Keratinocyte (primary cell): ENCODE data around the gene THOC1.

Experiments
- EZH2 ChIP-seq: IDR thresholded peaks from one replicate; pipeline ENCODE4 v1.6.1; 2012; ENCODE audit warnings: inconsistent platforms, mild to moderate bottlenecking, low read length, moderate library complexity
- TF ChIP-seq, protein P1 (sequence below), 3 experiments: IDR thresholded peaks in 1 of 3; conservative IDR thresholded peaks in 1 of 3; optimal IDR thresholded peaks in 1 of 3; 2 replicates in 2 of 3; 3 replicates in 1 of 3; pipeline versions ENCODE3 to v1.5.1; 2011; ENCODE audit warnings: low read length in 3 of 3, mild to moderate bottlenecking in 3 of 3, moderate library complexity in 2 of 3, control low read depth in 1 of 3, inconsistent platforms in 1 of 3; ENCODE audit not compliant: insufficient read depth in 2 of 3; ENCODE audit errors: extremely low read depth in 1 of 3

DNA sequence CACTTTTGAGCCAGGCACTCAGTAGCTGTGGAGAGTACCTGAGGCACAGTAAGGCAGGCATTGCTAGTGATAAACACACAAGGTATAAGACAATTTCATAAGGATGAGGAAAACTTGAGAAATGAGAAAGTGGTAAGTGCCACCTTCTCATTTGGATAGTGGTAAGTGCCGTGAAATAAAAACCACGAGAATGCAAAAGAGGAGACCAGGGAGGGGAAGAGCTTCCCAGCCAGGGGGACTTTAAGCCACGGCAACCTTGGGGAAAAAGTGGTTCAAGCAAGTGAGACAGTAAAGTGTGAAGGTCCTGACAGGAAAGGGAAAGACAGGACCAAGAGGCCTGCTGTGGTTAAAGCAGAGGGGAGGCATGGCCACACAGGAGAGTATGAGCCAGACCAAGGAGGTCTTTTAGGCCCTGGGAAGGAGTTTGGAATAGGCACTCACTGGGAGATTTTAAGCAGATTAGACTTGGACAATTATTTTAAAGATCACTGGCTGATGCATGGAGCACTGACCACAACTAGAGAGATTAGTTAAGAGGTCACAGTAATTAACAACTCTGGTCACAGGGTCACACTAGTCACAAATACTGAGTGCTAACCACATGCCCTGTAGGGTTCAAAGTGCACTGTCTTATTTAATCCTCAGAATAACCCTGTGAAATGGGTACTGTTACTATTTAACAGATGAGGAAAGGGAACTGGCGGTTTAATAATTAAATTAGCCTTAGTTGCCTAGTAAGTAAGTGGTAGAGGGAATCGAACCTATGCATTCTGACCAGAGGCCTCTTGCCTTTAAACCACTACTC is 50.1 kb downstream of the THOC1 start:
- TF ChIP-seq, protein P1, sequence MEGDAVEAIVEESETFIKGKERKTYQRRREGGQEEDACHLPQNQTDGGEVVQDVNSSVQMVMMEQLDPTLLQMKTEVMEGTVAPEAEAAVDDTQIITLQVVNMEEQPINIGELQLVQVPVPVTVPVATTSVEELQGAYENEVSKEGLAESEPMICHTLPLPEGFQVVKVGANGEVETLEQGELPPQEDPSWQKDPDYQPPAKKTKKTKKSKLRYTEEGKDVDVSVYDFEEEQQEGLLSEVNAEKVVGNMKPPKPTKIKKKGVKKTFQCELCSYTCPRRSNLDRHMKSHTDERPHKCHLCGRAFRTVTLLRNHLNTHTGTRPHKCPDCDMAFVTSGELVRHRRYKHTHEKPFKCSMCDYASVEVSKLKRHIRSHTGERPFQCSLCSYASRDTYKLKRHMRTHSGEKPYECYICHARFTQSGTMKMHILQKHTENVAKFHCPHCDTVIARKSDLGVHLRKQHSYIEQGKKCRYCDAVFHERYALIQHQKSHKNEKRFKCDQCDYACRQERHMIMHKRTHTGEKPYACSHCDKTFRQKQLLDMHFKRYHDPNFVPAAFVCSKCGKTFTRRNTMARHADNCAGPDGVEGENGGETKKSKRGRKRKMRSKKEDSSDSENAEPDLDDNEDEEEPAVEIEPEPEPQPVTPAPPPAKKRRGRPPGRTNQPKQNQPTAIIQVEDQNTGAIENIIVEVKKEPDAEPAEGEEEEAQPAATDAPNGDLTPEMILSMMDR (optimal IDR thresholded peaks at IDR 0.05 in 1 of 3, IDR thresholded peaks at IDR 0.05 in 1 of 3, conservative IDR thresholded peaks at IDR 0.05 in 1 of 3; ENCODE audit: extremely low read depth in 1 of 3, insufficient read depth in 2 of 3, low read length in 3 of 3), result no peak
- TF ChIP-seq EZH2, result no peak
